CD14-positive monocyte (primary cell): ENCODE data around the gene TBC1D22A. TPM values are rescaled to one million over a fixed set of nuclear protein-coding genes. Genes with fewer than 3 reads are reported as not detected.

ENCODE experiments used
- DNase-seq, 3 donors: peaks; one replicate each; pipeline ENCODE4 v3.0.0-alpha.2; 2011 to 2022
- H2AFZ ChIP-seq: 2 replicates; pipeline ENCODE4 v1.6.0; 2012; ENCODE audit warnings: mild to moderate bottlenecking, low read depth, low read length, inconsistent platforms; ENCODE audit not compliant: insufficient read depth, poor library complexity, severe bottlenecking
- H3K27ac ChIP-seq, 2 donors: 1 replicate in 1 of 2; 2 replicates in 1 of 2; pipeline ENCODE4 v1.5.1; 2012 to 2013; ENCODE audit warnings: low read length in 2 of 2, control low read depth in 1 of 2, inconsistent platforms in 1 of 2, low read depth in 1 of 2, mild to moderate bottlenecking in 1 of 2
- H3K27me3 ChIP-seq, 2 donors: one replicate each; pipeline versions ENCODE4 v1.6.0 to v1.6.1; 2011 to 2013; ENCODE audit warnings: low read length in 2 of 2; ENCODE audit not compliant: control insufficient read depth in 2 of 2, insufficient read depth in 2 of 2
- H3K36me3 ChIP-seq, 2 donors: replicated peaks in 1 of 2; 1 replicate in 1 of 2; 2 replicates in 1 of 2; pipeline versions ENCODE4 v1.5.1 to v1.6.1; 2012 to 2013; ENCODE audit warnings: low read length in 2 of 2, control low read depth in 1 of 2, inconsistent platforms in 1 of 2, mild to moderate bottlenecking in 1 of 2; ENCODE audit not compliant: insufficient read depth in 2 of 2, control insufficient read depth in 1 of 2
- H3K4me1 ChIP-seq, 2 donors: 1 replicate in 1 of 2; 2 replicates in 1 of 2; pipeline versions ENCODE4 v1.5.1 to v1.6.1; 2012 to 2013; ENCODE audit warnings: low read length in 2 of 2, control low read depth in 1 of 2, inconsistent platforms in 1 of 2, mild to moderate bottlenecking in 1 of 2, moderate library complexity in 1 of 2; ENCODE audit not compliant: insufficient read depth in 2 of 2, control insufficient read depth in 1 of 2
- H3K4me2 ChIP-seq: replicated peaks from 2 replicates; pipeline ENCODE3; 2012; ENCODE audit warnings: low read length, moderate library complexity, mild to moderate bottlenecking; ENCODE audit not compliant: poor library complexity, severe bottlenecking; ENCODE audit errors: extremely low read depth
- H3K4me3 ChIP-seq, 3 experiments: fragments of 200-600 bp in 1 of 3; sonication (generic) in 1 of 3; replicated peaks in 1 of 3; 1 replicate in 2 of 3; 2 replicates in 1 of 3; pipeline ENCODE4 v1.5.1; 2011 to 2013; ENCODE audit warnings: low read length in 3 of 3, mild to moderate bottlenecking in 3 of 3, control low read depth in 2 of 3, low read depth in 2 of 3, inconsistent platforms in 1 of 3, moderate library complexity in 1 of 3
- H3K79me2 ChIP-seq: 2 replicates; pipeline ENCODE4 v1.6.0; 2012; ENCODE audit warnings: mild to moderate bottlenecking, control low read depth, inconsistent platforms, low read length, moderate library complexity; ENCODE audit not compliant: insufficient read depth
- H3K9ac ChIP-seq: 2 replicates; pipeline ENCODE4 v1.6.0; 2017; ENCODE audit warnings: low read length, mild to moderate bottlenecking; ENCODE audit not compliant: insufficient read depth, poor library complexity, severe bottlenecking
- H3K9me3 ChIP-seq, 2 donors: replicated peaks in 1 of 2; 1 replicate in 1 of 2; 2 replicates in 1 of 2; pipeline versions ENCODE4 v1.5.1 to v1.6.1; 2012 to 2013; ENCODE audit warnings: low read length in 2 of 2, control low read depth in 1 of 2; ENCODE audit not compliant: control insufficient read depth in 1 of 2, insufficient read depth in 1 of 2
- H4K20me1 ChIP-seq: 2 replicates; pipeline ENCODE4 v1.6.0; 2012; ENCODE audit warnings: mild to moderate bottlenecking, low read length, control low read depth, moderate library complexity; ENCODE audit not compliant: insufficient read depth
- H3K27ac Mint-ChIP-seq, 7 donors: one replicate each; pipeline ENCODE4 v1.8.0; 2020; ENCODE audit warnings: mild to moderate bottlenecking in 7 of 7, mixed read lengths in 7 of 7, moderate library complexity in 6 of 7, inconsistent platforms in 2 of 7
- H3K27me3 Mint-ChIP-seq, 3 donors: one replicate each; pipeline ENCODE4 v1.8.0; 2021 to 2022; ENCODE audit warnings: low read depth in 3 of 3, mild to moderate bottlenecking in 3 of 3, mixed read lengths in 3 of 3, moderate library complexity in 3 of 3, inconsistent platforms in 1 of 3
- H3K36me3 Mint-ChIP-seq, 2 donors: one replicate each; pipeline ENCODE4 v1.8.0; 2020; ENCODE audit warnings: mixed read lengths in 2 of 2, inconsistent platforms in 1 of 2, mild to moderate bottlenecking in 1 of 2
- H3K4me1 Mint-ChIP-seq: one replicate; pipeline ENCODE4 v1.8.0; 2020; ENCODE audit warnings: mild to moderate bottlenecking, mixed read lengths
- H3K4me3 Mint-ChIP-seq, 2 donors: one replicate each; pipeline ENCODE4 v1.8.0; 2020; ENCODE audit warnings: mild to moderate bottlenecking in 2 of 2, mixed read lengths in 2 of 2, moderate library complexity in 1 of 2
- H3K9me3 Mint-ChIP-seq, 7 donors: one replicate each; pipeline ENCODE4 v1.8.0; 2020 to 2022; ENCODE audit warnings: mixed read lengths in 7 of 7, mild to moderate bottlenecking in 6 of 7, moderate library complexity in 6 of 7, inconsistent platforms in 2 of 7
- WGBS: methylation state at CpG from one replicate; pipeline ENCODE4 v1.1.5; 2013; ENCODE audit warnings: missing lambda C conversion rate; ENCODE audit not compliant: insufficient coverage; 5-methylcytosine and 5-hydroxymethylcytosine counted together
- intact Hi-C, 2 donors: fragments of 100-400 bp; cut with micrococcal nuclease; formaldehyde crosslinking; loops; one replicate each; pipeline versions ENCODE4 v1.15.0 to v1.15.1; 2023
- polyA plus RNA-seq, 3 donors: library from polyadenylated mRNA; depleted of rRNA in 1 of 3; unstranded in 2 of 3; stranded (reverse) in 1 of 3; fragments of 300-500 nt in 2 of 3; fragments of >200 nt in 1 of 3; fragmentation: Illumina TruSeq in 2 of 3; gene quantifications; 1 replicate in 2 of 3; 2 replicates in 1 of 3; pipeline ENCODE4 v1.2.3, GENCODE V29; 2012 to 2021
- TF ChIP-seq, protein P1 (sequence below): fragments of 200-600 bp; IDR thresholded peaks from one replicate; pipeline ENCODE4 v1.8.0; 2022; ENCODE audit warnings: antibody characterized with exemption, mild to moderate bottlenecking

TBC1D22A gene
- polyA plus RNA-seq, 3 donors = 25.9 to 36.2 (median 29.5) TPM

DNA sequence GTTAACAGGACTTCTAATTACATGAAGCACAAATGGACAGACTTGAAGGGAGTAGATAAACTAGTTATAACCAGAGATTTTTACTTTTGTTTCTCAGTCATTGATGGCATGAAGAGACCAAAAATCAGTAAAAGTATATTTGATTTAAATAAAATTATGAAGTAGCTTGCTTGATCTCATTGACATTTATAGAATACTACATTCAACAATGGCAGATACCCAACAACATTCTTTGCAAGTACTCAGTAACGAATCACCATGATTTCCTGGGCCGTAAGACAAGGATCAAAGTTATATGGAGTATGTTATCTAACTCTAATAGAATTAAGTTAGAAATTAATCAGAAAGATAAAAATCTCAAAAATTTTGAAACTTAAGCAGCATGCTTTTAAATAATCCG is 317.6 kb downstream of the TBC1D22A start:
- TF ChIP-seq, protein P1, sequence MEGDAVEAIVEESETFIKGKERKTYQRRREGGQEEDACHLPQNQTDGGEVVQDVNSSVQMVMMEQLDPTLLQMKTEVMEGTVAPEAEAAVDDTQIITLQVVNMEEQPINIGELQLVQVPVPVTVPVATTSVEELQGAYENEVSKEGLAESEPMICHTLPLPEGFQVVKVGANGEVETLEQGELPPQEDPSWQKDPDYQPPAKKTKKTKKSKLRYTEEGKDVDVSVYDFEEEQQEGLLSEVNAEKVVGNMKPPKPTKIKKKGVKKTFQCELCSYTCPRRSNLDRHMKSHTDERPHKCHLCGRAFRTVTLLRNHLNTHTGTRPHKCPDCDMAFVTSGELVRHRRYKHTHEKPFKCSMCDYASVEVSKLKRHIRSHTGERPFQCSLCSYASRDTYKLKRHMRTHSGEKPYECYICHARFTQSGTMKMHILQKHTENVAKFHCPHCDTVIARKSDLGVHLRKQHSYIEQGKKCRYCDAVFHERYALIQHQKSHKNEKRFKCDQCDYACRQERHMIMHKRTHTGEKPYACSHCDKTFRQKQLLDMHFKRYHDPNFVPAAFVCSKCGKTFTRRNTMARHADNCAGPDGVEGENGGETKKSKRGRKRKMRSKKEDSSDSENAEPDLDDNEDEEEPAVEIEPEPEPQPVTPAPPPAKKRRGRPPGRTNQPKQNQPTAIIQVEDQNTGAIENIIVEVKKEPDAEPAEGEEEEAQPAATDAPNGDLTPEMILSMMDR = no peak
- no peaks in the 10 kb centered on the region for H3K4me1 Mint-ChIP-seq
- no peaks in the 10 kb centered on the region for H3K4me1 ChIP-seq
- no peak overlapping the region for H3K27ac ChIP-seq
- DNase-seq = no peak
- H3K9me3 Mint-ChIP-seq = peaks cover 26 to 53% (median 33%) of the 10 kb centered on the region in 7 donors
- no peak overlapping the region for H3K9ac ChIP-seq
- no peak overlapping the region for H2AFZ ChIP-seq
- WGBS = no CpG with 5 or more reads among the region's 3 CpGs
- no peak overlapping the region for H3K27ac Mint-ChIP-seq
- H3K36me3 Mint-ChIP-seq = peaks cover 10 to 15% of the 10 kb centered on the region in 2 donors
- no peaks in the 10 kb centered on the region for H3K79me2 ChIP-seq
- H3K9me3 ChIP-seq = peaks cover 33 to 37% of the 10 kb centered on the region in 2 donors
- intact Hi-C loops = no loop called here
- H3K36me3 ChIP-seq = no peaks in the 10 kb centered on the region
- H3K27me3 ChIP-seq = no peaks in the 10 kb centered on the region
- H3K4me3 Mint-ChIP-seq = no peak overlapping the region
- H3K4me2 ChIP-seq = no peak overlapping the region
- H3K27me3 Mint-ChIP-seq = no peaks in the 10 kb centered on the region
- H4K20me1 ChIP-seq = peaks cover 17% of the 10 kb centered on the region
- no peak overlapping the region for H3K4me3 ChIP-seq

- H3K4me3 ChIP-seq = no peak overlapping the region
- H3K9ac ChIP-seq = no peak overlapping the region
- peaks cover 10 to 36% (median 19%) of the 10 kb centered on the region in 7 donors for H3K9me3 Mint-ChIP-seq
- no peak overlapping the region for H3K4me3 Mint-ChIP-seq
- H3K36me3 Mint-ChIP-seq = peaks cover 6 to 7% of the 10 kb centered on the region in 2 donors
- no peaks in the 10 kb centered on the region for H3K4me1 Mint-ChIP-seq
- no peaks in the 10 kb centered on the region for H3K4me1 ChIP-seq
- no peak overlapping the region for H2AFZ ChIP-seq
- no peaks in the 10 kb centered on the region for H3K79me2 ChIP-seq
- no peaks in the 10 kb centered on the region for H3K27me3 Mint-ChIP-seq
- H3K27ac Mint-ChIP-seq = no peak overlapping the region
- H3K9me3 ChIP-seq = peaks cover 14 to 17% of the 10 kb centered on the region in 2 donors
- intact Hi-C loops = no loop called here
- TF ChIP-seq, protein P1 = no peak
- H3K36me3 ChIP-seq = no peaks in the 10 kb centered on the region
- no peak overlapping the region for H3K27ac ChIP-seq
- no peak for DNase-seq
- WGBS = no CpG with 5 or more reads among the region's 1 CpG
- no peaks in the 10 kb centered on the region for H3K27me3 ChIP-seq
- H3K4me2 ChIP-seq = no peak overlapping the region
- peaks cover 21% of the 10 kb centered on the region for H4K20me1 ChIP-seq
These were observed 320.1 kb downstream of the TBC1D22A start for GRCh38 chr22:47082505-47082904.
